ENCODE measurements around the gene ITGB1BP1. TPM values are rescaled to one million over a fixed set of nuclear protein-coding genes. Genes with fewer than 3 reads are reported as not detected.

The ITGB1BP1 gene
- total RNA-seq, 4 donors from 2014 or later, result 159 to 345 (median 224) TPM

GRCh38 chr2:9355270-9355669, 68.1 kb downstream of the ITGB1BP1 start:
- TF ChIP-seq, protein P1, sequence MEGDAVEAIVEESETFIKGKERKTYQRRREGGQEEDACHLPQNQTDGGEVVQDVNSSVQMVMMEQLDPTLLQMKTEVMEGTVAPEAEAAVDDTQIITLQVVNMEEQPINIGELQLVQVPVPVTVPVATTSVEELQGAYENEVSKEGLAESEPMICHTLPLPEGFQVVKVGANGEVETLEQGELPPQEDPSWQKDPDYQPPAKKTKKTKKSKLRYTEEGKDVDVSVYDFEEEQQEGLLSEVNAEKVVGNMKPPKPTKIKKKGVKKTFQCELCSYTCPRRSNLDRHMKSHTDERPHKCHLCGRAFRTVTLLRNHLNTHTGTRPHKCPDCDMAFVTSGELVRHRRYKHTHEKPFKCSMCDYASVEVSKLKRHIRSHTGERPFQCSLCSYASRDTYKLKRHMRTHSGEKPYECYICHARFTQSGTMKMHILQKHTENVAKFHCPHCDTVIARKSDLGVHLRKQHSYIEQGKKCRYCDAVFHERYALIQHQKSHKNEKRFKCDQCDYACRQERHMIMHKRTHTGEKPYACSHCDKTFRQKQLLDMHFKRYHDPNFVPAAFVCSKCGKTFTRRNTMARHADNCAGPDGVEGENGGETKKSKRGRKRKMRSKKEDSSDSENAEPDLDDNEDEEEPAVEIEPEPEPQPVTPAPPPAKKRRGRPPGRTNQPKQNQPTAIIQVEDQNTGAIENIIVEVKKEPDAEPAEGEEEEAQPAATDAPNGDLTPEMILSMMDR (IDR thresholded peaks at IDR 0.05; ENCODE audit: low read depth), result no peak

DNA sequence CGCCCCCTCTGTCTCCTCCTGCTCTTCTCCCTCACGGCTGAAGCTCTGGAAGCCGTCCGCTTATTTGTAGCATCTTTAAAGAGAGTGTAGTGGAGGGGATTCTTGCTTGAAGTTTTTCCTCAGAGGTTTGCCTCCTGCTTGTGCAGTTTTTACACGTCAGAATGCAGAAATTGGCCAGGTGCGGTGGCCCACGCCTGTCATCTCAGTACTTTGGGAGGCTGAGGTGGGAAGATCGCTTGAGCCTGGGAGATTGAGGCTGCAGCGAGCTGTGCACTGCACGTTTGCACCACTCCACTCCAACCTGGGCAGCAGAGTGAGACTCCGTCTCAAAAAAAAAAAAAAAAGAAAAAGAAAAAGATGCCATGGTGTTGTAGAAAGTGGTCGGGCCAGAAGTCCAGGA, 69.0 kb downstream of the ITGB1BP1 start:
- TF ChIP-seq, protein P1 (IDR thresholded peaks at IDR 0.05; ENCODE audit: low read depth), result no peak

Other genes with a start within 250 kb of the ITGB1BP1 start
- gene ASAP2, start 216.7 kb downstream of the ITGB1BP1 start, total RNA-seq, result 10 to 100 TPM; 25.2 to 44.3 (median 33.8) TPM
- 10 to 100 TPM; 19.2 to 30.3 (median 21.2) TPM for gene CPSF3, start 126 bp upstream of the ITGB1BP1 start, total RNA-seq
- 10 to 100 TPM; 54.6 to 91.0 (median 67.4) TPM for gene IAH1, start 51.0 kb upstream of the ITGB1BP1 start, total RNA-seq
- 10 to 100 TPM; 20.7 to 58.0 (median 37.7) TPM for gene ADAM17, start 132.3 kb upstream of the ITGB1BP1 start, total RNA-seq
- gene YWHAQ, start 207.5 kb upstream of the ITGB1BP1 start, total RNA-seq, result 100 to 1,000 TPM; 113 to 220 (median 176) TPM